ENCODE data around the gene LIPF.
A peak's percentile ranks its signal among the peaks of the same experiment; 100 is the strongest.

GRCh38 chr10:88651101-88651551 is 13.1 kb upstream of the LIPF start:
- TF ChIP-seq CTCF (IDR thresholded peaks at IDR 0.05 in 2 of 3, conservative IDR thresholded peaks at IDR 0.05 in 1 of 3; ENCODE audit: borderline replicate concordance in 1 of 3, insufficient read depth in 1 of 3, low read depth in 2 of 3, low read length in 2 of 3), result no peak
- no peak for TF ChIP-seq EZH2phosphoT487 (IDR thresholded peaks at IDR 0.05; ENCODE audit: borderline replicate concordance)
- TF ChIP-seq CEBPB (IDR thresholded peaks at IDR 0.05; ENCODE audit: low read depth), result no peak
- TF ChIP-seq EGR1 (IDR thresholded peaks at IDR 0.05; ENCODE audit: low read depth), result no peak
- no peak for TF ChIP-seq POLR2AphosphoS5 (IDR thresholded peaks at IDR 0.05; ENCODE audit: low read depth, low read length)
- TF ChIP-seq FOSL1 (IDR thresholded peaks at IDR 0.05; ENCODE audit: low read depth), result 0 out of 2 replicates have a peak, but pooled peaks have one; percentile 9
- no peak for TF ChIP-seq POLR2A (IDR thresholded peaks at IDR 0.05; ENCODE audit: borderline replicate concordance, extremely low read depth, insufficient read depth, insufficient read length)
- no peak for TF ChIP-seq RAD21 (IDR thresholded peaks at IDR 0.05; ENCODE audit: low read depth)
- TF ChIP-seq EZH2 (IDR thresholded peaks at IDR 0.05), result no peak
- no peak for TF ChIP-seq SRF (IDR thresholded peaks at IDR 0.05; ENCODE audit: low read depth)

Measured in HCT116 (cell line).